ENCODE measurements around the gene VCP.

GRCh38 chr9:35078066-35078465 is 5.6 kb upstream of the VCP start:
- TF ChIP-seq CTCF (IDR thresholded peaks at IDR 0.05; ENCODE audit: low read length) (no peak), EZH2 (IDR thresholded peaks at IDR 0.05; ENCODE audit: borderline replicate concordance, low read length) (no peak)
